ENCODE data around the gene ARMC10. TPM values are rescaled to one million over a fixed set of nuclear protein-coding genes. Genes with fewer than 3 reads are reported as not detected.
"Not testable (repeated sequence)": the region's sequence is repeated elsewhere in the genome, so short reads cannot be mapped to it uniquely, and the experiment has no call there.

Gene ARMC10
- total RNA-seq, 4 donors from 2014 or later, result 25.7 to 44.7 (median 34.0) TPM

- no peak for TF ChIP-seq EP300 (IDR thresholded peaks at IDR 0.05)
- TF ChIP-seq POLR2AphosphoS5 (IDR thresholded peaks at IDR 0.05), result no peak
- TF ChIP-seq POLR2A (IDR thresholded peaks at IDR 0.05), result no peak
- TF ChIP-seq CTCF (IDR thresholded peaks at IDR 0.05), result no peak
- H3K4me1 ChIP-seq, result no peaks in the 10 kb centered on the region
- 93% methylated on average over 1 of the region's 1 CpG; no CpG with 5 or more reads in 1 of the 2 donors for WGBS, 2 donors (ENCODE audit: low coverage in 1 of 2)
- H3K36me3 ChIP-seq, result no peaks in the 10 kb centered on the region
- no peaks in the 10 kb centered on the region for H3K27me3 ChIP-seq
- no peak overlapping the region for H3K4me3 ChIP-seq
- H3K27ac ChIP-seq, result no peak overlapping the region
- ATAC-seq, result no peak
- H3K9me3 ChIP-seq, result peaks cover 0 to 1% (median 0%) of the 10 kb centered on the region in 3 donors
These were observed 37.5 kb upstream of the ARMC10 start for GRCh38 chr7:103037476-103037822.

- ATAC-seq, H3K27ac ChIP-seq, H3K4me1 ChIP-seq, H3K36me3 ChIP-seq, H3K9me3 ChIP-seq, H3K4me3 ChIP-seq, H3K27me3 ChIP-seq: not testable (repeated sequence)
- WGBS, 2 donors (ENCODE audit: low coverage in 1 of 2), result 69% methylated on average over 8 of the region's 20 CpGs; no CpG with 5 or more reads in 1 of the 2 donors
These were observed 36.9 kb upstream of the ARMC10 start for GRCh38 chr7:103037823-103038739.

- not testable (repeated sequence) for H3K36me3 ChIP-seq, ATAC-seq, H3K27ac ChIP-seq, H3K4me3 ChIP-seq, H3K27me3 ChIP-seq, H3K4me1 ChIP-seq
- H3K9me3 ChIP-seq, result peaks cover 0 to 17% (median 0%) of the 10 kb centered on the region in 3 donors
- WGBS, 2 donors (ENCODE audit: low coverage in 1 of 2), result 100% methylated on average over 1 of the region's 1 CpG; no CpG with 5 or more reads in 1 of the 2 donors
These were observed 33.1 kb upstream of the ARMC10 start for GRCh38 chr7:103041815-103042214.

- H3K9me3 ChIP-seq, result peaks cover 0 to 2% (median 0%) of the 10 kb centered on the region in 3 donors
- no peaks in the 10 kb centered on the region for H3K27me3 ChIP-seq
- TF ChIP-seq CTCF (IDR thresholded peaks at IDR 0.05) (no peak), EP300 (IDR thresholded peaks at IDR 0.05) (no peak), POLR2AphosphoS5 (IDR thresholded peaks at IDR 0.05) (no peak), POLR2A (IDR thresholded peaks at IDR 0.05) (no peak)
- no peaks in the 10 kb centered on the region for H3K4me1 ChIP-seq
- no peak overlapping the region for H3K4me3 ChIP-seq
- 84 to 88% methylated on average over 2 of the region's 2 CpGs for WGBS, 2 donors (ENCODE audit: low coverage in 1 of 2)
- H3K36me3 ChIP-seq, result no peaks in the 10 kb centered on the region
- ATAC-seq, result no peak
- H3K27ac ChIP-seq, result no peak overlapping the region
These were observed 26.1 kb upstream of the ARMC10 start for GRCh38 chr7:103048833-103049232.

- H3K9me3 ChIP-seq, result no peaks in the 10 kb centered on the region
- ATAC-seq, result no peak
- TF ChIP-seq EP300 (IDR thresholded peaks at IDR 0.05) (no peak), CTCF (IDR thresholded peaks at IDR 0.05) (no peak), POLR2AphosphoS5 (IDR thresholded peaks at IDR 0.05) (no peak), POLR2A (IDR thresholded peaks at IDR 0.05) (no peak)
- H3K36me3 ChIP-seq, result no peaks in the 10 kb centered on the region
- no peak overlapping the region for H3K4me3 ChIP-seq
- H3K4me1 ChIP-seq, result no peaks in the 10 kb centered on the region
- no peaks in the 10 kb centered on the region for H3K27me3 ChIP-seq
- no peak overlapping the region for H3K27ac ChIP-seq
- 78 to 88% methylated on average over 3 to 4 of the region's 6 CpGs for WGBS, 2 donors (ENCODE audit: low coverage in 1 of 2)
These were observed 23.4 kb upstream of the ARMC10 start for GRCh38 chr7:103051519-103051918.

GRCh38 chr7:103056006-103056405 is 18.9 kb upstream of the ARMC10 start:
- not testable (repeated sequence) for H3K9me3 ChIP-seq, ATAC-seq, H3K4me1 ChIP-seq, H3K36me3 ChIP-seq, H3K27me3 ChIP-seq, H3K27ac ChIP-seq, H3K4me3 ChIP-seq
- WGBS, 2 donors (ENCODE audit: low coverage in 1 of 2), result 88 to 100% methylated on average over 1 of the region's 1 CpG

Data from gastroesophageal sphincter (tissue), 4 donors.